NB4 (cell line): ENCODE results near the gene BLOC1S1.

Source experiments
- DNase-seq: peaks from one replicate; pipeline ENCODE4 v3.0.0; 2010; ENCODE audit warnings: low read depth
- H3K4me3 ChIP-seq: one replicate; pipeline ENCODE4 v1.5.1; 2011; ENCODE audit warnings: mild to moderate bottlenecking, low read depth, low read length, moderate library complexity
- MYC ChIP-seq: IDR thresholded peaks from 2 replicates; pipeline ENCODE4 v1.6.1; 2011; ENCODE audit warnings: low read depth, low read length
- POLR2A ChIP-seq: IDR thresholded peaks from 2 replicates; pipeline ENCODE4 v1.6.1; 2011; ENCODE audit warnings: mild to moderate bottlenecking; ENCODE audit not compliant: insufficient read length; ENCODE audit errors: extremely low read depth
- TF ChIP-seq, protein P1 (sequence below): IDR thresholded peaks from one replicate; pipeline ENCODE4 v1.5.1; 2012; ENCODE audit warnings: low read depth, low read length
- TF ChIP-seq, protein P2 (sequence below): IDR thresholded peaks from 2 replicates; pipeline ENCODE4 v1.6.1; 2011; ENCODE audit warnings: low read depth, low read length

The BLOC1S1 gene

DNA sequence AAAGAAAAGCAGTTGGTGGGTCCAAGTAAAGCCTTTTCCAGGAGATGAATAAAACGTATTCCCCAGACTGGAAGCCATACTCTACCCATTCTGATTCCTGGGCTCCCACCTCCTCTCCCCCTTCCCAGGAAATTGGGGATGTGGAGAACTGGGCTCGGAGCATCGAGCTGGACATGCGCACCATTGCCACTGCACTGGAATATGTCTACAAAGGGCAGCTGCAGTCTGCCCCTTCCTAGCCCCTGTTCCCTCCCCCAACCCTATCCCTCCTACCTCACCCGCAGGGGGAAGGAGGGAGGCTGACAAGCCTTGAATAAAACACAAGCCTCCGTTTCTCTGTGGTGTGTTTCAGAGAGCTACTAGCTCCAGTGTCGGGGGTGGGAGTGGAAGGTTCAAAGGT lies 3.5 kb downstream of the BLOC1S1 start:
- TF ChIP-seq, protein P1, sequence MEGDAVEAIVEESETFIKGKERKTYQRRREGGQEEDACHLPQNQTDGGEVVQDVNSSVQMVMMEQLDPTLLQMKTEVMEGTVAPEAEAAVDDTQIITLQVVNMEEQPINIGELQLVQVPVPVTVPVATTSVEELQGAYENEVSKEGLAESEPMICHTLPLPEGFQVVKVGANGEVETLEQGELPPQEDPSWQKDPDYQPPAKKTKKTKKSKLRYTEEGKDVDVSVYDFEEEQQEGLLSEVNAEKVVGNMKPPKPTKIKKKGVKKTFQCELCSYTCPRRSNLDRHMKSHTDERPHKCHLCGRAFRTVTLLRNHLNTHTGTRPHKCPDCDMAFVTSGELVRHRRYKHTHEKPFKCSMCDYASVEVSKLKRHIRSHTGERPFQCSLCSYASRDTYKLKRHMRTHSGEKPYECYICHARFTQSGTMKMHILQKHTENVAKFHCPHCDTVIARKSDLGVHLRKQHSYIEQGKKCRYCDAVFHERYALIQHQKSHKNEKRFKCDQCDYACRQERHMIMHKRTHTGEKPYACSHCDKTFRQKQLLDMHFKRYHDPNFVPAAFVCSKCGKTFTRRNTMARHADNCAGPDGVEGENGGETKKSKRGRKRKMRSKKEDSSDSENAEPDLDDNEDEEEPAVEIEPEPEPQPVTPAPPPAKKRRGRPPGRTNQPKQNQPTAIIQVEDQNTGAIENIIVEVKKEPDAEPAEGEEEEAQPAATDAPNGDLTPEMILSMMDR: no peak
- TF ChIP-seq POLR2A (no peak), MYC (no peak)
- TF ChIP-seq, protein P2, sequence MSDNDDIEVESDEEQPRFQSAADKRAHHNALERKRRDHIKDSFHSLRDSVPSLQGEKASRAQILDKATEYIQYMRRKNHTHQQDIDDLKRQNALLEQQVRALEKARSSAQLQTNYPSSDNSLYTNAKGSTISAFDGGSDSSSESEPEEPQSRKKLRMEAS: no peak
- H3K4me3 ChIP-seq: no peak overlapping the region
- DNase-seq: no peak

DNA sequence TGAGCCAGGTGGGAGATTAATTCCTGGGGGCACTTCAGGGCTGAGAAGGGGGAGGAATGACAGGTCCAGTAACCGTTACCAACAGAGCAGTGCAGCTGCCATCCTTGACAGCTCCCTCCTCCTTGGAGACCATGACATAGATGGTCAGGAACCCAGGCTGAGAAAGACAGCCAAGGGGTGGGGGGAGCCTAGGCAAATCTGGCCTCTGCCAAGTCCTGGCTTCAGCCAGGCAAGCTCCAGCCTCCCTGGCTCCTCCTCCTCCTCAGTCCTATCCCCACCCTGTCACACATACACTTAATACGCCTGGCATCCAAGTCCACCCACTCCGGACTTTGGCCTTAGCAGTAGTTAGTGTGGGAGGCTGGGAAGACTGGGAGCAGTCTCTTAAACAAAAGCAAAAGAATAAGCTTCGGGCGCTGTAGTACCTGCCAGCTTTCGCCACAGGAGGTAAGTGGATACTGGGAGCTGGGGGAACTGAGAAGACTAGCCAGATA lies 4.3 kb downstream of the BLOC1S1 start, which contains the start of gene RDH5:
Gene RDH5, plus strand, starts transcription at position 323 of the 494 bp plus-strand sequence. CDS start 792 bp downstream, outside the sequence.
- no peak within 1 kb of the TSS for H3K4me3 ChIP-seq
- TF ChIP-seq MYC (no peak), POLR2A (no peak)
- TF ChIP-seq, protein P1: no peak
- DNase-seq: no peak

GRCh38 chr12:55720894-55721444 lies 5.1 kb downstream of the BLOC1S1 start:
- TF ChIP-seq POLR2A: no peak
- TF ChIP-seq, protein P1: peak; percentile 58
- no peak overlapping the region for H3K4me3 ChIP-seq
- peak; percentile 93 for DNase-seq

GRCh38 chr12:55721601-55722213 lies 5.9 kb downstream of the BLOC1S1 start:
- no peak overlapping the region for H3K4me3 ChIP-seq
- DNase-seq: no peak
- TF ChIP-seq MYC: no peak
- TF ChIP-seq POLR2A: no peak
- TF ChIP-seq, protein P2: no peak
- TF ChIP-seq, protein P1: no peak

GRCh38 chr12:55722948-55723347 lies 7.1 kb downstream of the BLOC1S1 start:
- TF ChIP-seq, protein P2: no peak
- TF ChIP-seq, protein P1: no peak
- TF ChIP-seq POLR2A (no peak), MYC (no peak)
- no peak overlapping the region for H3K4me3 ChIP-seq
- no peak for DNase-seq
